ENCODE measurements around the gene CCDC112. TPM values are rescaled to one million over a fixed set of nuclear protein-coding genes. Genes with fewer than 3 reads are reported as not detected.

CCDC112 gene
- total and polyA plus RNA-seq, 8 donors, result 5.2 to 70.1 (median 6.8) TPM

- 95 to 100% (median 100%) methylated on average over 1 of the region's 1 CpG for WGBS, 5 donors
- H3K4me1 ChIP-seq, result no peaks in the 10 kb centered on the region
- H3K9me3 ChIP-seq, result no peaks in the 10 kb centered on the region
- H3K27me3 ChIP-seq, result no peaks in the 10 kb centered on the region
- no peak overlapping the region for H3K4me3 ChIP-seq
- H3K27ac ChIP-seq, result no peak overlapping the region
- intact Hi-C loops (cut with DNase I; ENCODE audit: low total_unique reads), result no loop called here
- DNase-seq, result no peak
- TF ChIP-seq EP300 (IDR thresholded peaks at IDR 0.05), result no peak
- TF ChIP-seq POLR2AphosphoS5 (IDR thresholded peaks at IDR 0.05), result no peak
- no peak for TF ChIP-seq POLR2A (IDR thresholded peaks at IDR 0.05)
- no peak for TF ChIP-seq CTCF (IDR thresholded peaks at IDR 0.05)
- H3K36me3 ChIP-seq, result peaks cover 4 to 78% (median 64%) of the 10 kb centered on the region in 4 donors
Measured at GRCh38 chr5:115227281-115227680, 69.2 kb downstream of the CCDC112 start.

Small RNAs within 50 kb of the gene (small RNA-seq; reads per million reads assigned to genes)
- 0 reads per million in 4 donors for gene HMGN1P15

Other genes starting within 250 kb of the CCDC112 start
- 10 to 100 TPM in 2 of 5 donors, 1 to 10 TPM in 3; 1.8 to 36.5 (median 6.2) TPM for gene TRIM36, start 126.7 kb downstream of the CCDC112 start, total RNA-seq
- gene TRIM36, start 126.7 kb downstream of the CCDC112 start, polyA plus RNA-seq, result 1 to 10 TPM; 3.1 to 8.0 (median 6.0) TPM
- 10 to 100 TPM in 2 of 5 donors, 1 to 10 TPM in 3; 2.9 to 62.5 (median 7.5) TPM for gene PGGT1B, start 33.8 kb downstream of the CCDC112 start, total RNA-seq
- gene PGGT1B, start 33.8 kb downstream of the CCDC112 start, polyA plus RNA-seq, result 1 to 10 TPM; 2.4 to 5.0 (median 3.7) TPM
- 10 to 100 TPM; 20.0 to 55.6 (median 36.8) TPM for gene FEM1C, start 248.1 kb upstream of the CCDC112 start, total RNA-seq
- 1 to 10 TPM; 5.9 to 8.1 (median 6.3) TPM for gene FEM1C, start 248.1 kb upstream of the CCDC112 start, polyA plus RNA-seq